GM19043 (cell line): ENCODE data around the gene DSTN.

Experiments used
- ATAC-seq: cut with Tn5 transposase; IDR thresholded peaks from one replicate; pipeline ENCODE4 v1.9.1; 2021; ENCODE audit warnings: low read depth; ENCODE audit not compliant: unreplicated experiment

Gene DSTN

DNA sequence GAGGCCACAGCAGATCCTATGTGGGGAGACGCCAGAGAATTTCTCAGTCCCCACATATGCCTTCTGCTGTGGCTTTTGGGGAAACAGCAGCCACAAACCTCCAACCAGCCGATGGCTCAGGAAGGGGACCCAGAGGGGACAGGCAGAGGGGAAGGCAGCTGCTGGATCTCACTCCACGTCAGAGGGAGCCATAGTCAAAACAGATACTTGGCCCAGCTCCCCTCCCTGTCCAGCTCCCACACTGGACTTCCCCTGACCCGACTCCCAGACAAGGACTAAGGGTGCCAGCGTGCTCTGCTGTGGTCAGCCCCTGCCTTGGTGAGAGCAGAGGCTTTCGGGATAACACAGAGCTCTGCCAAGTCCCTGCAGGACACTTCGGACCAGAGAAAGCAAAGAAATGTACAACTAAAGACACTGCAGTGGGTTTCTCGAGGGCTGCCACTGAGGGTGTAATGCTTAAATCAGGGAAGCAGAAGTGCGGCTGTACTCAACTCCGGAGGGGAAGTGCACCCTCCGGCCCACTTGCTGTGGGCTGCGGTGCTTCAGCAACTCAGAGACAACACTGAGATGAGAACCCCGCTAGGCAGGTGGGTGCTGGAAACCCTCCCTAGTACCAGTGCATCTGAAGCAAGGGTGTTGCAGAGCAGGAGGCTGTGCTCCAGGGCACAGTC, 64.9 kb downstream of the DSTN start:
- ATAC-seq, result no peak

DNA sequence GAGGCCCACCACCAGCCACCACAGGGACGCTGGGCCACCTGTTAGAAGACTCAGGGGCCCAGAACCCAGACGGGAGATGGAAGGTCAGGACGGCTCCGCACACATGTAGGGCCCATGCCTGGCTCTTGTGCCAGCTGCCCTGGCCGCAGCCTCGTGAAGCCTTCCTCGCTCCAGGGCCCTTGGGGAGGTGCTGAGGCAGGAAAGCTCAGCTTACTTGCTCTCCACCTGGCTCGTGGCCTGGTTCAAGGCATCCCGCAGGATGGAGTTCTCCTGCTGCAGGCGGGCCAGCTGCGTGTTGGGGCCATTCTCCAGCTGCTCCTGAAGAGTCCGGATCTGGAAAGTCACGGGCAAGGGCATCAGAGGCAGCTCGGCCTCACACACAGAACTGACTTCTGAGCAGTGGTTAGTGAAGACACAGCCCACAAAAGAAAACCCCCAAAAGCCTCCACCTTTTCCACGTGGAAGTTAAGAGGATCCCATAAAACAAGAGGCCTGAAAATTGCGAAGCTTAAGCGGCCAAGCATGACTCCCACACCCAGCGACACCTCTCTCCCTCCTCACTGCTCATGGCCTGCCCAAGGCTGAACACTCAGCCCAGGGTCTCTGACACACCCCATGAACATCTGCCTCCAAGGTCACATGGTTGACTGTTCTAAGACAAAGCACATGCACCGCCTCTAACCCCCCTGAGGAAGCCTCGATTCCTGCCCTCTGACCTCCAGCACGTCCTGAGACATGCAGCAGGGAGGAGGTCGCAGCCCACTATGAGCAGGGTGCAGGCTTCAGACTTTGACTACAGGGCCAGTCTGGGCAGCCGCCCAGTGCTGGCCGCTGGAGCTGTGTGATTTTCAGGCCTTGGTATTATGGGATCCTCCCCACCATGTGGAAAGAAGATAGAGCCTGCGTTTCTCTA, 65.7 kb downstream of the DSTN start:
- no peak for ATAC-seq

DNA sequence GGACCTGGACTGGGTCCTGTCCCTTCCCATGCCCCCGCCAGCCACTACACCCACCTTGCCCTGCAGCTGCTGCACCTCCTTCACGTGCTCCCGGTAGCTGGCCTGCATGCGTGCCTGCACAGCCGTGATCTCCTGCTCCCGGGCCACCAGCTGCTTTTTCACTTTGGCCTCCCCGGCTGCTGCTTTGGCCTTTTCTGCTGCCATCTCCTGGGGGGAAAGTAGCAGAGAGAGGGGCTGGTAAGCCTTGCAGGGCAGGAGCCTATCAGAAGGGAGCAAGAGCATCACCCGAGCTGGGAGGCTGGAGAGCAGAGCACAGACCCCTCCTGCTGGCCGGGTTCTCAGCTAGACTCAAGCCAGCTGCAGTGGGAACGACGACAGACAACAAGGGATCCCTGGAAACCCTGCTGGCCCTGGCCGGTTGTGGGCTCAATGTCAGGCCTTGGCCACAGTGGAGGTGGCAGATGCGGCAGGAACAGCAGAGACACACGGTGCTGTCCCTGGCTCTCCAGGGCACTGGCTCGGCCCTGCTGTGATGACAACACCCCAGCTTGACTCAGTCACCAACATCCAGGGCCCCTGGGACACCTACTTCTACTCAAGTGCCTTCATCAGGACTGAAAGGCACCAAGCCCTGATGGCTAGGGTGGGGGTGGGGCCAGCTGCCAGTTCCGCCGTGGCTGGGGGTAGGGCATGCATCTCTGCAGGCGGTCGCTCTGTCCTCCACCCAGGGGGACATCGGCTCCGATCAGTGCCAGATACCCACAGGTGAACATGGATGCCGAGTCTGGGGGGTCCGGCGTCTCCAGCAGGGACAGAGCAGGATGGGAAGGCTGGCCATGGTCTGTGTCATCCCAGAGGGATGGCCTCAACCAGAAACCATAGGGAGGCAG, 66.9 kb downstream of the DSTN start:
- no peak for ATAC-seq

DNA sequence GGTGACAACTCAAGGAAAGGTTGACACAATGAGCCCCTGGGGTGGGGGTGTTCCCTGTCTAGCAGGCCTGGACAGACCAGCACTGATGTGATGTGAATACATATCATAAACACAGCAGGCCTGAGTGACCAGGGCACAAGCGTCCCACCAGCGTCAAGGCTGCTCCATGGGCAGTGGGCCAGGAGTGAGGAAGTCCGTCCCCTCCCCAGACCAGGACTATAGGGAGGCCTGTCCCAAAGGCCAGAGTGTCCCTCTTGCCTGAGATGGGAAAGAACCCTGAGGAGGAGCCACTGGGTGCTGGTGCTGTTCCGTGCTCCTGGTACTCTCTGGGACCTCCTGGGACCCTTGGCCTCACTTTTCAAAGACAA, 67.5 kb downstream of the DSTN start:
- ATAC-seq, result no peak

DNA sequence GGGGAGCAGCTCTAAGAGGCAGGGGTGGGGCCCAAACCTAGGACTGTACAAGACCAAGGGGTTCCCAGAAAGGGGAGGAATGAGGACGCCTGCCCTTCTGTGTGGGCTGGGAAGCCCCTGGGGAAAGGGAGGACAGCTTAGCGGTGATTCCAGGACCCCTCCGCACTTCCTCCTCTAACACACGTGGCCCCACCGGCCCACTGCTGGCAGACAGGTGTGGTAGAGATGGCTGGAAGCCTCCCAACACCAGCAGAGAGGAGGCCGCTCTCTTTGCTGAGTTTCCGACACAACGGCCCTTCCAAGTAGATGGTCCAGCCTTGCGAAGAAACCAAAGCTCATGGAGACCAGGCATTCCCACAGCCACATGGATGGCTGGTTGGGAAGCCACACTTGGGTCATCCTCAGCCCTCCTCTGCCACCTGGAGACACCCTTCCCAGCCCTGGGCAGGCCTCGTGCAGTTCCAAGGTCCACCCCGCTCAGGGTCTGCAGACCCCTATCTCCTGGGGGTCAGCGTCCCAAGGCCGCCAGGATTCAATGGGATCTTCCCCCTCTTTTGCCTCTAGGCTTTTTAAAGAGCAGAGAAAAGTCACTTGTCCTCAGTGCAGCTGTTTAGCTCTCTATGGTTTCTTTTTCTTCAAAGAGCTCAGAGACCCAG, 68.2 kb downstream of the DSTN start:
- no peak for ATAC-seq

DNA sequence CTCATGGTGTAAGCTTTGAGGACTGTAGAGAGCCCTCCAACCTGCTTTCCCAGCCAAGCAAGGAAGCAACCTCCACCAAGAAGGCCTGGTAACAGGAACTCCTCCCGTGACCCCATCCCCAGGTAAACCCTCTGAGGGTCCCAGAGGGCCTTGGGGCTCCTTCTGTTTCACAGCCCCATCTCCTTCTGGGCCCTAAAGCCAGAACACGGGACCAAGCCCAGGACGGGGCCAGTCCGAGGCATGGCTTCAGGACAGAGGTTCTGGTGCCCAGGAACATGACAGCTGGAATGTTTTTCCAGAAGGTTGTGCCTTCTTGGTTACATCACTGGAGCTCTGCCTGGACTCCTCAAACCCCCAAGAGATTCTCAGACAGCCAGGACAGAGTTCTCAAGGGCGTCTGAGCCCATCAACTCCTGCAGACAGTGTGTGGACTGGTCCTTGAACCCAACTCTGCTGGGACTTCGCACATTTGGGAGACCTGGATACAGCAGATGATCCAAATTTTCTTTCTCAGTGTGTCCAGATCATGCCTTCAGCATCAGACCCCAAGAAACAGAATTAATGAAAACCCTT, 69.0 kb downstream of the DSTN start:
- no peak for ATAC-seq

DNA sequence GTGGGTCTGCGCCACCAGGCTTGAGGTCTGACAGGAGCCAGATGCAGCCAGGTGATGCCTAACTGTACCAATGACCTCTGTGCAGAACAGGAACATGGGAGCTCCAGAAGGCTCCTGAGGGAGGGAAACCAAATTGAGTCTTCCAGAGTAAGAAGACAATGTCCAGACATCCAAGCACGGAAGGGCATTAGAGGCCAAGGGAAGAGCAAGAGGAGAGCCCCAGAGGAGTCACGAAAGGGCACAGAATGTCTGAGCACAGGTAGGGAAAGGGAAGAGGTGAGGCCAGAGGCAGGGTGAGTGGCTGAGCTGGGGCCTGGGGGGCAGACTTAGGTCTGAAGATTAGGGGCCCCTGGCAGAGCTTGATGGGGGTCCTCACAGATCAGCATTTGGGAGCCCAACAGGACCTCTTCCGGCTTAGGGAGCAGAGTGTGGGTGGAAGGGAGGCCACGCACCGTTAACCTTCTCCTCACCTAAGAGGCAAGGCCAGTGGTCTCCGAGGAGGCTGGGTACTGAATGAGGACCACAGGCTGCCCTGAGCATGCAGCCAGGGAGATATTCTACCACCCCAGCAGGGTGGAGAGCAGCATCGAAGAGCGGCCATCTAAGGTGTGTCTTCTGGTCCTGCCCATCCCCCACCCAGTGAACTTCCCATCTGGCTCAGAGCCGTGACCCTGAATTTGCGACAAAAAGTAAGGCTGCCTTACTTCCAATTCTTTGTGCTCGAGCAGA, 70.4 kb downstream of the DSTN start:
- no peak for ATAC-seq

DNA sequence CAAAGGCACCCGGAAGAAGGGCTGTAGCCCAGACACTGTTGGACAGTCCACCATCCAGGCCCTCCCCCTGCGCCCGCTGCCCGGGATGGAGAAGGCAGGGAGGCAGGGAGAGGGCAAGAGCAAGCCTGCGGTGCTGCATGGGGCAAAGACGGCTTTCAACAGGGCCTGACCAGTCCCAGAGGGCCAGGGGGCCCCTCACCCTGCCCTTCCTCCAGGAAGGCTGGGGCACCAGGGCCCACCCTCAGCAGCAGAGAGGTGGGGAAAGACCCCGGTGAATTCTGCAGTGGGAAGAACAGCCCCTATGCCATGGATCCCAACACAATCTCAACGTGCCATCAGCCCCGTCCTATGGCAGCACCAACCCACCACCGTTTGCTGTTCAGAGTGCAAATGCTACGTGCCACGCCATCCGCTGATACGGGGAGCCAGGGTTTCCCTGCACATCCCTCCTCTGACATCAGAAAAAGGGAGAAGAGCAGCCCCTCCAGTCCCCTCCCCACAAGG, 71.1 kb downstream of the DSTN start:
- no peak for ATAC-seq

DNA sequence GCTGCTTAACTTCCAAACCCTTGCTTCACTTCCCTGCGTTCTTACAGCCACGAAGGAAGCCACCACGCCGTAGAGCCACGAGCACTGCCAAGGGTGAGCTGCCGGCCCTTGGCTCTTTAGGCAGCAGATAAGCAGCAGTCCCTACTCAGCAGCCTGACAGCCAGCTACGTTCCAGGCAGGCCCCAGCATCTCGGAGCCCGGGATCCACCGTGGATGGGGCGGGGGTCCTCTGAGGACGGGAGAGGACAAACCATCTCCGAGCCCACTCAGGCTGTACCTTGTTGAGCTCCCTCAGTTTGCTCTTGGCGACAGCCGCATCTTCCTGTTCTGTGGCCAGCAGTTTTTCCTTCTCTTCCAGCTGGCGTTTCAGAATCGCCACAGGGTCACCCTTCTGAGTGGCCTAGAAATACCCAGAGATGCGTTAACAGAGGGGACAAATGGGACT, 71.7 kb downstream of the DSTN start:
- no peak for ATAC-seq

DNA sequence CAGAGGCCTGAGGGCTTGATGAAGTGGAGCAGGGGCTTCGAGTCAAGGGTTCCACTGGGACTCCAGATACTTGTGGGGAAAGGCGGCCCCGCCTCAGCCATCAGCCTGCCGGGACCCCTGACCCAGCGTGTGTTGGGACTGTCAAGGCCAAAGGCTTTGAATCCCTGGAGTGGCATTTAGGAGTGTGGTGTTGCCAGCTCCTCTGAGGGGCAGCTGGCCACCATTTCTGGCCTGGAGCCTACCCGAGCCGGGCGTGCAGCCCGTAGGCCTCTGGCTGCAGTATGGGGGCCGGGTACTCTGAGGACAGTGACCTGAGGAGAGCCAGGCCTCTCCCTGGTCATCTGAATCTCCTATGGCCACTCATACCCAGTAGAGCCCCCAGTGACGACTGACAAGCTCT, 72.1 kb downstream of the DSTN start:
- ATAC-seq, result no peak

DNA sequence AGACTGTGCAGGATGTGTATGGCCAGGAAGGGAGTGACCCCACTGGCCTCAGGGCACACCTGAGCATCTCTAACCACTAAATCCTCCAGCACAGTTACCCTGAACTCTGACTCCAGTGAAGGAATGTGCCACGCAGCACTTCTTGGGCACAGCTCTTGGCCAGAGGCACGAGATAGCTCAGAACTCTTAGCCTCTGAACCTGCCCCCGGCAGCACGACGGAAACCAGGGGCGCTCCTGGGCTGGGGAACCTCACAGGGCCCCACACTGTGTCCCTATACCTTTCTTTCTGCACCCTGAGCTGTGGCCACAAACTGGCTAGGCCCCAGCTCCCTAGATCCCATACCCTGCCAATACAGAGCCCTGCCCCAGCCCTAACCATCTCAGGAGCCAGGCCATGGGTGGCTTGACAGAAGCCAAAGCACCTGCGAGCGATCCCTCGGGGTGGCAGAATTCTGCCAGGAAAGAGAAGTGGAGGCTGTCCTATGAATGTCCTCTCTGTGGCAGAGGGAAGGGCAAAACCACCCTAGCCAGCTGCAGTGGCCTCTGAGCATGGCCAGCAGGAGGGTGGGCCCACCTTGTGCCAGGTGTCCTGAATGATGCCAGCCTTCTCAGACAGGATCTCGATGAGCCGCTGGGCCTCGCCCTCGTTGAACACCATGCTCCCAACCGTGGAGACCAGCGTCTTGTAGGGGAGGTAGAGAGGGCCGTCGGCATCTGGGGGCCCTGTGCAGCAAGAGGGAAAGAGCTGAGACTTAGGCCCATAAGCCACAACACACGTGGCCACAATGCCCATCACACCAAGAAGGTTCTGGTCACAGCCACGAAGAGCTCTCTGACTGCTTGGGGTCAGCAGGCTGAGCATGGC, 72.8 kb downstream of the DSTN start:
- ATAC-seq, result no peak

DNA sequence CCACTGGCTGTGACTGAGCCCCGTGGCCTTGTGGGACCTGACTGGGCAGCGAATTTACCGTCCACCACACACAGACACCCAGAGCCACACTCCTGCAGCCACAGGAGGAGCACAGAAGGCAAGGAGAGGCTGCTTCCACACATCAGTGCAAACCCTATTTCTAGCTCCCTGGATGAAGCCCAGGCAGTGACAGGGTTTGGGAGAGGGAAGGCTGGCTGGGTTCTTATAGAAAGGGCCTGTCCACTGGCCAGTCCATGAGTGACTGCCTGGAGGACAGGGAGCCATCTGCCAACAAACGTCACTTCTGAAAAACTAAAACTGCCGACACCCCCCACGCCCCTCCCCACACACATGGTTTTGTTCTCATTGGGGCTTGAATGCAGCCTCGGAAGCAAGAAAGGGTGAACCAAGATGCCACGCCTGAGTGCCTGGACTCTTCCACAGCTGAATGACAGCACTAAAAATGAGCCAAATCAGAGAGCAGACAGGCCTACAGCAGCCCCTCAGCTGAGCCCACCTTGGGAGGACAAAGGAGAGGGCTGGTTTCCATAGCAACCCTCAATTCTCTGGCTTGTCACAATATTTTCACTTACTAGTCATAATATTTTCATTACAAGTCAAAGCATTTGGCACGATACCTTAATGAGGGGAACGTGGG, 73.8 kb downstream of the DSTN start:
- no peak for ATAC-seq

DNA sequence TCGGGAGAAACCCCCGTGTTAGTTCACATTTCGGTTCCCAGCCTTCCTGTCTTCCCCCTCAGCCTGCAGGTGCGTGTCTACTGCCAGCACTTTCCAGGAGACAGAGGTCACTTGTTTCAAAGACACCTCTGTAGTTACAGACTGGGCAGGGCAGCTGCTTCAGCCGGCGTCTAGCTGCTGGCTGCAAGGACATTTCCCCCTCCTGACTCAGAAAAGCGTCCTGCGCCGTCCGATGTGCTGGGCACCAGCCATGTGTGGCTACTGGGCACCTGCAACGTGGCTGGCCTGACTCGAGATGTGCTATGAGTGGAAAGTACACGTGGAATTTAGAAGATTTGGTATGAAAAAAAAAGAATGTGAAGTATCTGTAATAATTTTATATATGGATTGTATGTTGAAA, 74.6 kb downstream of the DSTN start:
- no peak for ATAC-seq

DNA sequence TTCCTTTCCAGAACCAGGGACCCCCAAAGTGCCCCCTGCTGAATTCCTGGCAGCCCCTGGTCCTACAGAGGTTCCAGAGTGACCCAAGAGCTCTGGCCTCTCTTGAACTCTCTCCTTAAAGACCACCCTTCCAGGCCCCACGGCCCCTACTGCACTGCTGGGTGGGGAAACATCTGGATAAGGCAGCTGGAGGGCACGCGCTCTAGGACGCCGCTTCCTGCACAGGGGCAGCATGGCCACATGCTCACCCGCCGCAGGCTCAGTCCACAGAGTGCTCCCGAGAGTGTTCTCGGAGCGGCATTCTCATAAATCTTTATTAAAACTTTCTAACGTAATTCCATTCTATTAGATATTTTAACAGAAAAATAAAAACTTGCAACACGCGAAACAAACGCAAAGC, 75.1 kb downstream of the DSTN start:
- no peak for ATAC-seq

DNA sequence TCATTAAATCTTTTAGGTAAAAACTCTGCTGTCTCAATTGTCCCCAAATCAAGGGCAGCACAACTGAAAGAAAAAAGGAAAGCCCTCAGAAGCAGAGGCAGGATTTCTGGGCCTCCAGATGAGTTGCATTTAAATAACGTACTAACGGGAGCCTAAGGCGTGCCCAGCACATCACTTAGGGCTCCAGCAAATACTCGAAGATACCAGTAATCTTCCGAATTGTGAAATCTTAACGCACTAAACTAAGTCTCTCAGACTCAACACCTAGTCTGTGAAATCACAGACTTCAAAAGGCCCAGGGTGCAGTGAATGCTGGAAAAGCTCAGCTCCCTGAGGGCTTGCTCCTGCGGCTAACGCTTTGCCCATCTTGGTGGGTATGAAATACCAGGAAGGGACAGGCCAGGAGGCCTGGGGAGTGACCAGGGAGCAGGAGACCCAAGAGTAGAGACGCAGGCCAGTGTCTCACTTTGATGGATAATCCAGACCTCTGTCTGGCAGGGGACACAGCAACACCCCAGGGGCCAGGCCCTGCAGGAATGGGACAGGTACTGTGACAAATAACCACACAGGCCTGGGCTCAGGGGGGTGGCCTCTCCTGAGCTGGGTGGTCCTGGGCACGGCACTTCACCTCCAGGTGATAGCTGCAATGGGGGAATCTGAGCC, 75.8 kb downstream of the DSTN start:
- ATAC-seq, result no peak

DNA sequence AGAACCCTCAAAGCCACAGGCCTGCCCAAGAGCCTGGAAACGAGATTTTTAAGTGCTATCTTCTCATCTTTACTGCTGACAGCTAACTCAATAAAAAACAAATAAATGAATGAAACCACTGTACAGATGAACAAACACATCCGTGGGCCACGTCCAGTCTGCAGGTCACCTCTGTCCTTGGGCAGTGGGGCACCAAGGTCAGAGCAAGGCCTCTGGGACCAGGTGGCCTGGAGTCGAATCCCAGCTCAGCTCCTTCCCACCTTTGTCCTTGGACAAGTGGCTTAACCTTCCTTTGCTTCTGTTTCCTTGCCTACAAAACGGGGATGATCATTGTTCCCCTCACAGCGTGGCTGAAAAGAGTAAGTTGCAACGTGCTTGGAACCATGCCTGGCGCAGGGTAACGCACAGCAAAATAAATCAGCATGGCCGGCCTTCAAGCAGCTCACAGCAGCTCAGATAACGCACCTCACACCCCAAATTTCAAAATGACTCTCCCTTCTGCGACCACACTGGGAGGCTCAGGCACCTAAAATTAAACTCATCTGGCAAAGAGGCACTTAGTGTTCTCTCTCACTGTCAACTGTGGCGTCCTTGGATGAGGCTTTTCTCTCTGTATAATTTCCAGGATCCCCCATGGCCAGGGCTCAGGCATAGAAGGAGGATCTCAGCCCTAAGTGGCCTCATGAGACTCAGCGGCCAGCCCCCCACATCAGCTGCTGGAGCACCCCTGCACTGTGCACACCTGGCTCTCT, 76.5 kb downstream of the DSTN start:
- ATAC-seq, result no peak

DNA sequence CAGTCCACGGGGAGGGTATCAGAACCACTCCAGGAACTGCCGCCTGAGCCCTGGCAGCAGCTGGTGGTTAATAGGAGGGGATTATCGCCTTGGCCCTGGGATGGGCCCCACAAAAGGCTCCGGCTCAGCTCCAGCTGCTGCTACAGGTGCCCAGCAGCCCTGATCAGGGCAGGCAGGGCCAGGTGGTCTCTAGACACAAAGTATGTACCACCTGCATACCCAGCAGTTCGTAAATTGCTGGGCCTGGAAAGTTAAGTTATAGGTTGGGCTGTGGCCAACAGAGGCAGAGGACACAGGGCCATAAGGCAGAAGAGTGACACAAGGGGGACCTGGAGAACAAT, 77.1 kb downstream of the DSTN start:
- no peak for ATAC-seq
